GM18508 (cell line): ENCODE measurements around the gene REG3A.

Experiments used
- ATAC-seq: cut with Tn5 transposase; IDR thresholded peaks from one replicate; pipeline ENCODE4 v1.9.1; 2021; ENCODE audit warnings: moderate number of reproducible peaks; ENCODE audit not compliant: insufficient read depth, unreplicated experiment

The REG3A gene

GRCh38 chr2:79159653-79160052 lies at the start of gene REG3A:
Gene REG3A (minus strand): TSS chr2:79159753. CDS start chr2:79159405, 348 bp downstream.
- no peak for ATAC-seq

- ATAC-seq = no peak
Observed at GRCh38 chr2:79200762-79201161, 41.2 kb upstream of the REG3A start.

- no peak for ATAC-seq
Observed at GRCh38 chr2:79191816-79192215, 32.3 kb upstream of the REG3A start.

- ATAC-seq = no peak
Observed at GRCh38 chr2:79191081-79191480, 31.5 kb upstream of the REG3A start.

DNA sequence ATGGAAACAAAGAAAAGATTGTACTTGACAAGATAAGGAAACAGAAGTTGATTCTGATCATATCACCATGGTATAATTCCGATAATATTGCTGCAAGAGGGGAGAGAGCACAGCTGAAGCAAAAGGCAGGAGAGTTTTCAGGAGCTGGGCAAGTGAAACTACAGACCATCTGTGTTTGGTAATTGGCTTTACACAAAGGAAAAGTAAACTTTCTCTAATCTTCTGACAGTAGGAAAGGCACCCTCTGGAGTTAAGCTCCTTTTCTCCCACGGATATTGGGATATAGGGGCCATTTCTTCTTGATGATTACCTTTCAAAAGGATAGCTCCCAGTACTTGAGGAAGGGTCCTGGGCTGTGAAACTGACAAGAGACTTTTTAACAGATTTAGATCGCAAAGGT lies 29.9 kb upstream of the REG3A start:
- no peak for ATAC-seq

GRCh38 chr2:79181617-79182016 lies 22.1 kb upstream of the REG3A start:
- no peak for ATAC-seq

DNA sequence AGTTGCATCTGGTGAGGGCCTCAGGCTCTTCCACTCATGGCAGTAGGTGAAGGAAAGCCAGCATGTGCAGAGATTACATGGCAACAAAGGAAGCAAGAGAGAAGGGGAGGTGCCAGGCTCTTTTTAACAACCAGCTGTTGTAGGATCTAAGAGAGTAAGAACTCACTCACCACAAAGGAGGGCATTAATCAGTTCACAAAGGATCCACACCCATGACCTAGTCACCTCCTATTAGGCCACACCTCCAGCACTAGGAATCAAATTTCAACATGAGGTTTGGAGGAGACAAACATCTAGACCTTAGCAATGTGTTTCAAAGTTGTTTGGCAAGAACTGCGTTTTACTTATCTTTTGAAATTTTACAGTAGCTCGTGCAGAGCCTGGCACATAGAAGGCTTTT lies 20.5 kb upstream of the REG3A start:
- ATAC-seq = no peak

DNA sequence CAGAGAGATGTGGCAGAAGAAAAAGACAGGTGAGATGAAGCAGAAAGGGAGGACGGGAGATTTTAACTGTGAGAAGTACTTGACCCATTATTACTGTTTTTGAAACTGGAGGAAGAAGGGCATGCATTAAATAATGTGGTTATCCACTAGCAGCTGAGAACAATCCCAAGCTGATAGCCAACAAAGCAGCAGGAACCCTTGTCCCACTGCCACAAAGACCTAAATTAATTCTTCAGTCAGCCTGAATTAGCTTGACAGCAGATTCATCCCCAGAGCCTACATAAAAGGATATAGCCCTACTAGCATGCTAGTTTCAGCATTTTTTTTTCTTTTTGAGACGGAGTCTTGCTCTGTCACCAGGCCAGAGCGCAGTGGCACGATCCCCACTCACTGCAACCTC lies 19.5 kb upstream of the REG3A start:
- ATAC-seq = no peak

GRCh38 chr2:79178076-79178674 lies 18.6 kb upstream of the REG3A start:
- no peak for ATAC-seq

DNA sequence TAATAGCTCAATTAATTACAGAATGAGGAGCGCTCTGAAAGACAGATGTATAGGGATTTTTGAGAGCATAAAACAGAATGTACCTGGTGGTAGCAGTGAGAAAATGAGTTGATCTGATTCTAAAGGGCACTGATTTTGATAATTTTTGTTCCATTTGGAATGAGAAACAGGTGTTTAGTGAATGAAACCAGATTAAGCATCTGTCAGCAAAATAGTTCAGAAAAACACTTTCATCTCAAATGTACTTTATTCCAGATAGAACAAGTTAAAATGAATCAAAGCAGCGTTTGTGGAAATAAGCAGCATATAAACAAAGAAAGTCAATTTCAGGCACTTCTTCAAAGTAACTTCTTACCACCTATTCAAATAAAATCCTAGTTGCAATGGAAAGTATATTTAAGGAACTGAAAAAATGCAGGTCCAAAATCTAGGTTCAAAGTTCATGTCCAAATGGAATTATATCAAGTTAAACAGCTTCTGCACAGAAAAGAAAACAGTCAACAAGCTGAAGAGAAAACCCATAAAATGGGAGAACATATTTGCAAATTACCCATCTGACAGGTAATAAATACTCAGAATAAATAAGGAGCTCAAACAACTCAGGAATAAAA lies 11.9 kb upstream of the REG3A start:
- no peak for ATAC-seq

DNA sequence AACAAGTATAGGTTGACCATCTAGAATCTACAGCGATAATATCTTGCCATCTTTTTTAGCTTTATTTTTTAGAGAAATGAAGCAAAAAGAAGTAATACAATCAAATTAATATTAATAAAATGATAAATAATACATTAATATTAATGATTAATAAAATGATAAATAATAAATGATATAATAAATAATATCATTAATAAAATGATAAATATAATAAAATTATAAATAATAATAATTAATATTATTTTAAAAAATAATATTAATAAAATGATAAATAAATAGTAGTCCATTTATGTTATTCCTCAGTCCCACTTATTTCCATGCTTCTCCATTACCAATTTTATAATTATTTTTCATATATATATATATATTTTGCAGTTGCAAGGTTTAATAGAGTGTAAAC lies 3.2 kb upstream of the REG3A start:
- no peak for ATAC-seq

DNA sequence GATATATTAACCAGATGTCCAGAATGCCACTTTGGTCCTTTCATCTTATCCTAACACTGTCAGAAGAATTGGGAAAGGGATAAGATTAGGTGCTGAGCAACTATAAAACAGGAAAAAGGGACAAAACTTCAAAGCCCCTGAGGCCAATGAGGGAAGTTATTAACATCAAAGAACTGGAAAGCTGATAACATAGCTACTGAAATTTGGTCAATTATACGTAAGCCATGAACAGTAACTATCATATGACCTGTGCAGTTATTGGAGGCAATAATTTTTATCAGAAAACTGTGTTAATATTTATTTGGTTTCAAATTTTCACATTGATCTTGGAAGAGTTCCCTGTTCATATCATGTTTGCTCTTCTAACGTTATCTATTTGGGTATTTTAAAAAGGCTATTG lies 2.6 kb upstream of the REG3A start:
- ATAC-seq = no peak

DNA sequence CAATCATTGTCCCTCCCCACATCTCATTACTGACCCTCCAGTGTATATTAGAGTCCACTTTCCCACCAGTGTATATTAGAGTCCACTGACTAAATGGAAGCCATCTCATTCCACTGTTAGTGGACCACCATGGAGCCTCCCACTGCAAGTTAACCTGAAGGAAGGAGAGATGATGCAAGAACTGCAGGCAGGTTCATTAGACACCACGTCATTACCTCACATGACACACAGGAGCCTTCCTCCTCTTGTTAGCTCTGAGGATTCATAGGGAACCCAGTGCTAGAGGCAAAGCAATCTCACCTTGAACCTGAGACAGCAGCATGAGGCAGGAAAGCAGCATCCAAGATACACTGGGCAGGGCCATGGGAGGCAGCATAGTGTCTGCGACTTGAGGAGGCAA lies 523 bp downstream of the REG3A start:
- no peak for ATAC-seq

- ATAC-seq = no peak
Observed at GRCh38 chr2:79155826-79156476, 3.6 kb downstream of the REG3A start.

DNA sequence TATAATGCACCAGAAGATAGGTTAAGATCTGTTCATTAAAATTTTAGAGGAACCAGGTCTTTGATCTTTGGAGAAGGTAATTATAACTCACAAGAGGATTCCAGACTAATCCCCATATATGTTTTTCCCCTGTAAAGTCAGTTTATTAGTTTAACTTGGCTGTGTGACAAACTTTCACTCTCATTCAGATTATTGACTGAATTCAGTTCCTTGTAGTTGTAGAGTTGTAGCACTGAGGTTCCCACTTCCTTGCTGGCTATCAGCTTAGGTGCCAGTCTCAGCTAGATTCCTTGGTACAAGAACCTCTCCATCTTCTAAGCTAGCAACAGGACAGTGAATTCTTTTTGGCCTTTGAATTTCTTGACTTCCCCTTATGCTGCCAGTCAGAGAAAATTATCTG lies 20.1 kb downstream of the REG3A start:
- no peak for ATAC-seq

GRCh38 chr2:79138385-79138784 lies 21.2 kb downstream of the REG3A start:
- no peak for ATAC-seq

GRCh38 chr2:79131687-79132086 lies 27.9 kb downstream of the REG3A start:
- ATAC-seq = no peak

DNA sequence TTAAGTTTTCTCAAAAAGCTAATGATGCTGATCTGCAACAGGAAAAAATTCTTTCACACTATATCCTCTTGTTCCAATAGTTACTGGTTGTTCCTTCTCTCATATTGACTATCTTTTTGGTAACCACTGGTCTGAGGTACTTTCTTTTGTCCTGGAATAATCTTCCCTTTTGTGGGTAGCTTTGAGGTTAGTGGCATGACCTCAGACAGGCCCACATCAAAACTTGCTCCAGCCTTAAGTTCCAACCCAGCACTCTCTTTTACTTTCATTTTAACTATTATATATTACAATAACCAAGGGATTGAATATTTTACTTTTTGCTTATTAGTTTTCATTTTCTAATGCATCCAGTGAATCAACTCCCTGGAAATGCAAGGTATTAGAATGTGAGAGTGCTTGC lies 29.7 kb downstream of the REG3A start:
- ATAC-seq = no peak

GRCh38 chr2:79129260-79129659 lies 30.3 kb downstream of the REG3A start:
- no peak for ATAC-seq

DNA sequence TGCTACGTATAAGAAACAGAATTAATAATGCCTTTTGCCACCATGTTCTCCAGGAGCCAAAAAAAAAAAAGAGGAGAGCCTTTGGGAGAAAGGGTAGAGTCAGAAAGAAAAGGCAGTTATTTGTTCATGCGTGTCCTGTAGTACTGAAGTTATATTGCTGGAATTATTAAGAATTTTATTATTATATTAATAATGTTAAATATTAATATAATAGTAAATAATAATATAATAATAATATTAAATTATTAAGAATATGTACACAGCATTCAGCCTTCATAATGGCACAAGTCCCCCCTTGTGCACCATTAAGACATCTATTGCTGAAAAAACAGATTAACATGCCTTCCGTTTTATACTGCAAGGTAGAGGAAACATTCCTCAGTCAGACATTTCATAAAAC lies 31.1 kb downstream of the REG3A start:
- no peak for ATAC-seq

GRCh38 chr2:79125721-79125985 lies 33.9 kb downstream of the REG3A start:
- no peak for ATAC-seq
